RCC 7860 (cell line): ENCODE data around the gene TMED6.
"Not testable (repeated sequence)": the region's sequence is repeated elsewhere in the genome, so short reads cannot be mapped to it uniquely, and the experiment has no call there.

Source experiments
- DNase-seq: peaks from one replicate; pipeline ENCODE4 v3.0.0-alpha.2; 2015; ENCODE audit warnings: low spot score
- FAIRE-seq: peaks from 2 replicates; lab custom pipeline; 2012; peaks lifted over from hg19 to GRCh38; lab: Jason Lieb, UNC

Gene TMED6

GRCh38 chr16:69307091-69307490, 44.5 kb downstream of the TMED6 start:
- no peak for FAIRE-seq
- DNase-seq = no peak

- DNase-seq = no peak
- no peak for FAIRE-seq
These were observed 45.6 kb downstream of the TMED6 start for GRCh38 chr16:69306031-69306430.

GRCh38 chr16:69302301-69302700, 49.3 kb downstream of the TMED6 start:
- no peak for DNase-seq
- no peak for FAIRE-seq

GRCh38 chr16:69301861-69302260, 49.7 kb downstream of the TMED6 start:
- FAIRE-seq (no peak), DNase-seq (no peak)

GRCh38 chr16:69301187-69301586, 50.4 kb downstream of the TMED6 start:
- FAIRE-seq (no peak), DNase-seq (no peak)

GRCh38 chr16:69298261-69298660, 53.3 kb downstream of the TMED6 start:
- no peak for FAIRE-seq
- no peak for DNase-seq

- DNase-seq, FAIRE-seq: not testable (repeated sequence)
These were observed 54.8 kb downstream of the TMED6 start for GRCh38 chr16:69296771-69297170.

- FAIRE-seq = no peak
- no peak for DNase-seq
These were observed 57.5 kb downstream of the TMED6 start for GRCh38 chr16:69294051-69294450.

GRCh38 chr16:69293401-69293800, 58.2 kb downstream of the TMED6 start:
- DNase-seq (no peak), FAIRE-seq (no peak)
